Measurements from ENCODE around the gene DGKQ. TPM values are rescaled to one million over a fixed set of nuclear protein-coding genes. Genes with fewer than 3 reads are reported as not detected.
A peak's percentile ranks its signal among the peaks of the same experiment; 100 is the strongest.
"Not testable (repeated sequence)": the region's sequence is repeated elsewhere in the genome, so short reads cannot be mapped to it uniquely, and the experiment has no call there.

The DGKQ gene
- total RNA-seq, 2 donors from 2014 or later, result 5.1 to 5.6 TPM

DNA sequence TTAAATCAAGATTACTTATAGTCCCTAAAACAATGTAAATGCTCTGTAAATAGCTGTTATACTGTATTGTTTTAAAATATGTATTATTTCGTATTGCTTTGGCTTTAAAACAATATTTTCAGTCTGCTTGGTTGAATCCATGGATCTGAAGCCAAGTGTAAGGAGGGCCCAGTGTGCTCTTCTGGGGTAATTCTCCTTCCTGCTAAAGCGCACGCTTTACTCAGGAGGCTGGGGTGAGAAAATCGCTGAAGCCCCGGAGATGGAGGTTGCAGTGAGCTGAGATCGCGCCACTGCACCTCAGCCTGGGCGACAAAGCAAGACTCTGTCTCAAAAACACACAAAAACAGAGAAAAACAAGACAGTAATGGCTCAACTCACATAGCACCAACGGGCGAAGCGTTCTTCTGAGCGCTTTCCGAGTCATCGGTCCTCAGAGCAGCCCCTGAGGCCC, 13.1 kb upstream of the DGKQ start:
- ATAC-seq, result peak; percentile 4 to 22
- no peak for DNase-seq
- intact Hi-C loops (cut with DNase I), result no loop called here

DNA sequence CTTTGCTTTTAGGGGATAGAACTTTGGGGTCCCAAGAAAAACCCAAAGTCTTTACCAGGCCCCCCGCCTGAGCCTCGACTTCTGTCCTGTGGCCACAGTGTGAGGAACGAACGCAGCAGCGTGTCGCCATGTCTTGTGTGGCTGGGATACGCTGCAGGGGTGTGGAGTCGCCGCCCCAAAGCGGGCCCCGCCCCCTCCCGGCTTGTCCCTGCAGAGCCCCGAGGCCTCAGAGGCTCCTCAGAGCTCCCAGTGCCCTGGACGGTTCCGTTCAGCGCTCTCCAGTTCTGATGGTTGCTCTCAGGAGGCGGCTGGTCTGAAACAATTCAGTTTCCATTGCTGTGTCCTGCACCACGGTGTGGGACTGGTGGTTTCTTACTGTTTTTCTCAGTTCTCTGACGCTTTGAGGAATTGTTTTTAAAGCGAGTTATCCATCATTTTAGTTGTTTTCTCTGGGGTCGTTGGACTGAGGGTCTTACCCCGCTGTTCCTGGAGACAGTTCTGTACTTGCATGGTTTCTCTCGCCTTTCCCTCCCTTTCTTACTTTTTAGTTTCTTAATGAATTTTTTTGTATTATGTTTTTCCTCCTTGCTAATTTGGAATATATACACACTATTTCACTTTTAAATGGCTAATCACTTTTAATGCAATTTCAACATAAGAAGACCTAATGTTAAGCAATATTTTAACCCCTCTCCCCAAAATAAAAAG, 11.9 kb upstream of the DGKQ start:
- peak; percentile 62 to 66 for ATAC-seq
- DNase-seq, result peak; percentile 82
- intact Hi-C loops (cut with DNase I), result no loop called here

DNA sequence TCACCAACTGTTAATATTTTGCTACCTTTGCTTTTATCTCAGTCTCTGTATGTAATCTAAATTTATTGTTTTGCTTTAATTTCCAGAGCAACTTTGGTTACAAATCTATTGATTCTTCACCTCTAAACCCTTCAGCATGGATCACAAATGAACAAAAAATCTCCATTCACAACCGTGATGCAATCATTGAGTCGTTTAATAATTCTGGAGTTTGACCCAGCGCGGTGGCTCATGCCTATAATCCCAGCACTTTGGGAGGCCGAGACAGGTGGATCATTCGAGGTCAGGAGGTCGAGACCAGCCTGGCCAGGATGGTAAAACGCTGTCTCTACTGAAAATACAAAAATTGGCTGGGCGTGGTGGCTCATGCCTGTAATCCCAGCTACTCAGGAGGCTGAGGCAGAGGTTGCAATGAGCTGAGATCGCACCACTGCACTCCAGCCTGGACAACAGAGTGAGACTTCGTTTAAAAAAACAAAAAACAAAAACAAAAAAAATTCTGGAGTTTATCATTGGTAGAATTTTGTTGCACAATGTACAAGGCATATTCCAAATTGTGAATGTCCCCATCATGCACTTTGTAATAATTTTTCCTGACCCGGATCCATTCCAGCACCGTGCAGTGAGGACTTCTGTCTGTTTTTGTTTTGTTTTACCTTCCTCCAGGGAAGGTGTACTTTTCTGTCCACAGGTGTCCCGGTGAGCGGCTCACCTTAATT, 11.1 kb upstream of the DGKQ start:
- no peak for ATAC-seq
- no peak for DNase-seq
- intact Hi-C loops (cut with DNase I), result no loop called here

DNA sequence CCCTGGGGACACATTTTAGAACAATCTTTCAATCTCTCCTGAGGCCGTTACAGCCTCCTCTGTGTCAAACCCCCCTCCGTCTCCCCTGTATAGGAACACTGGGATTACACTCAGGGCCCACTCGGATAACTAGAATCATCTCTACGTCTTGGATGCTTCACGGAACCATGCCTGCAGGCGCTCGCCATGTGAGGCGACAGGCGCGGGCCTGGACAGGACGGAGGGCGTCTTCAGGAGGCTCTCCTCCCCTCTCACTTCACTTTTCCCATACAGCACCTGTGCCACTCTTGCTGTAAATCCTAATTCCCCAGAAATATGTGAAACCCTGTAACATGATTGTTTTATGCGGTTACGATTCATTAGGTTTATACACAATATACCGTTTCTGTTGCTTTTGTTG, 9.4 kb upstream of the DGKQ start:
- ATAC-seq, result no peak
- intact Hi-C loops (cut with DNase I), result no loop called here
- no peak for DNase-seq

DNA sequence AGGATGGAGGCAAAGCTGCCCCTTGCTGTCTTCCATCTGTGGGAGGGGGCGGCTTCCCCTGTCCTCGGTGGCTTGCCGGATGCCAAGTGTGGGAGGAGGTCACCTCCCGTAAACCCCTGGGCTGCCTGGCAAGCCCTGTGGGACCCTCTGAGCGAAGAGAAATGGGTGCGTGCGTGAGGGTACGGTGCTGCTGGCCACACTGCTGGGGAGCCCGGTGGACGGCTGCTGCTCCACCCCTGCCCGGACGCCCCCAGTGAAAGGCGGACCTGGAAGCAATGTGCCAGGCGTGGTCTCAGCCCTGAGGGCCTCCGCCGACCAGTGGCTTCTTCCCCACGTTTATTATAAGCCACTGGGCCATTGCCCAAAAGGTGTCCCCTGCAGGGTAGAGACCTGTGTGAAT, 8.9 kb upstream of the DGKQ start:
- no peak for DNase-seq
- ATAC-seq, result no peak
- intact Hi-C loops (cut with DNase I), result no loop called here

DNA sequence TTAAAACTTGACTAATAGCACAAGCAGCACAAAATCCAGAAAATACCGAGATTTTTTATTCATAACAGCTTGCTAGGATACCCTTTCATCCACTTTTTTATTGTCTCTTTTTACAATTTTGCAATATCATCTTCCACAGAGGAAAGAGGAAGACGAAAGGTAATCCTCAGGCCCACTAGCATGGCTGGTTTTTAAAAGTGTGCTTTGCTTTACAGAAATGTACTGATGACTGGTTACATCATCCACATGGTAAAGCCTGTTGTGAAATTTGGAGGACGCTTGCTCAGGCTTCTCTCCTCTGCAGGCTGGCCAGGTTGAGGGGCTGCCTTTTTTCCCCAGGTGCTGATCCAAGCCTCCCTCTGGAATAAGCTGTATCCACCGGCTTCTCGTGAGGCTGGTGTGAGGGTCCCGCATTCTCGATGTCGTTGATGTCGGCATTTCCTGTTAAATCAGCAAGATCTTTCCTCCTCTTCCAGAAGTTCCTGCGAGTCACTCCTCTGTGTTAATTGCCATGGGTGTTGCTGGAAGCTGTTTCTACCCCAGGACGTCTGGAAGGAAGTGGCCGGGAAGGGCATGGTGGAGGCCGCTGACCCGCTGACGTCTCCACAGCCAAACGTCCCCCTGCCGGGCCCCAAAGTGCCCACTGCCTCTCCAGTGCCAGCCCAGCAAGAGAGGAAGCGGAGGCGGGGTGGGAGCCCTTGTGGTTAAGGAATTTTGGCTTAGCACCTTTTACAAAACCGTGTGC, 5.8 kb upstream of the DGKQ start:
- DNase-seq (no peak), ATAC-seq (no peak)
- intact Hi-C loops (cut with DNase I), result no loop called here

DNA sequence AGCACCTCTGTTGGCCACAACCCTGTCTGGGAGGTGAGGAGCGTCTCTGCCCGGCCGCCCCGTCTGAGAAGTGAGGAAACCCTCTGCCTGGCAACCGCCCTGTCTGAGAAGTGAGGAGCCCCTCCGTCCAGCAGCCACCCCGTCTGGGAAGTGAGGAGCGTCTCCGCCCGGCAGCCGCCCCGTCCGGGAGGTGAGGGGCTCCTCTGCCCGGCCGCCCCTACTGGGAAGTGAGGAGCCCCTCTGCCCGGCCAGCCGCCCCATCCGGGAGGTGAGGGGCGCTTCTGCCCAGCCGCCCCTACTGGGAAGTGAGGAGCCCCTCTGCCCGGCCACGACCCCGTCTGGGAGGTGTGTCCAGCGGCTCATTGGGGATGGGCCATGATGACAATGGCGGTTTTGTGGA, 2.6 kb upstream of the DGKQ start:
- intact Hi-C loops (cut with DNase I); DNase-seq; ATAC-seq: not testable (repeated sequence)

DNA sequence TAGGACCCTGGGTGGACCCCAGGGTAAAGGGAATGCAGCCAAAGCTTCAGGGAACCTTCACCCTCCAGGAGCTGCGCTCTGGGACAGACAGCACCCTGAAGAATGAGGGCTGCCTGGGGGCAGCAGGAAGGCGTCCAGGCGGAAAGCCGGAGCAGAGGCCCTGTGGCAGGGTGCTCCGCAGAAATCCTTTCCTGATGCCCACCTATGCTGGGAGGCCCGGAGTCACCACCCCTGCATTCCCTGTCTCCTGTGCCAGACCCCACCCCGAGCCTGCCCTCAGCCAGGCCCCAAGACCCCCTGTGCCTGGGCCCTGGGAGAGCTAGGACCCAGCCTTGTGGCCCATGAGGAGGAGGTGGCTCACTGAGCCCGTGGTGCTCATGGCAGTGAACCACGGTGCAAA, 1.3 kb upstream of the DGKQ start:
- ATAC-seq (no peak), DNase-seq (no peak)
- intact Hi-C loops (cut with DNase I), result loop anchor here in 1 of 2 donors (5.0 kb wide), 1 partner anchor 42 kb away; the partner anchor contains the start of genes GAK and TMEM175

DNA sequence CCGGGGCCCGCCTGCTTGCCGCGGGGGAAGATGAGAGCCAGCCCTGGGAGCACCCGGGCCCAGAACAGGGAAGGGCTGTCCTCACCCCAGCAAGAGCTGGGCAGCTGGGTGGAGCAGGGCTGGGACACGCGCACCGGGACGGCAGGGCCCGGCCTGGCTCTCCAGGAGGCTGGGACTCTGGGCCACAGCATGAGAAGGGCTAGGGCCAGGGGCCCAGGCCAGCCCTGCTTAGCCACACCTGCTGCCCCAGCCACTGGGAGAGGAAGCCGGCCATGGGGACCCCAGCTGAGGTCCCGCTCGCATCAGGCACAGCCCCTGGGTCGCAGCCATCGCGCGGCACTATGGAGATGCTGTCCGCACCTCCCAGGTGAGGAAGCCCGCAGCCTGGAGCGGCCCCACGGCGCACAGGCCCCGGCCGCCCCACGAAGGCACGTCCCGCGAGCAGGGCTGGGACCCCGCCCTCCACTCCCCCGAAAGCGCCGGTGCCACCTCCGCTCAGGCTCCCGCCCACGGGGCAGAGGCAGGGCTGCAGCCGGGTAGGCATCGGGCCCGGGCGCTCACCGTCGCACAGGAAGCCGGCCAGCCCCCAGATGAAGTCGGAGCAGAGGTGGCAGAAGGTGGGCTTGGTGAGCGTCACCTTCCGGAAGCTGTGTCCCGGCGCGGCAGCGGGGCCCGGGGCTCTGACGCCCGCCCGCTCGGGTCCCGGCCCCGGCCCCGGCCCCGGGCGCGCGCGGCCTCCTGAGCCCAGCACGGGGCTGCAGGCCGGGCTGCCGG, 531 bp downstream of the DGKQ start:
- intact Hi-C loops (cut with DNase I), result loop anchor here in 1 of 2 donors (5.0 kb wide), 1 partner anchor 41 kb away; the partner anchor contains the start of genes GAK and TMEM175
- ATAC-seq (peak; percentile 10 to 26), DNase-seq (peak; percentile 52)

DNA sequence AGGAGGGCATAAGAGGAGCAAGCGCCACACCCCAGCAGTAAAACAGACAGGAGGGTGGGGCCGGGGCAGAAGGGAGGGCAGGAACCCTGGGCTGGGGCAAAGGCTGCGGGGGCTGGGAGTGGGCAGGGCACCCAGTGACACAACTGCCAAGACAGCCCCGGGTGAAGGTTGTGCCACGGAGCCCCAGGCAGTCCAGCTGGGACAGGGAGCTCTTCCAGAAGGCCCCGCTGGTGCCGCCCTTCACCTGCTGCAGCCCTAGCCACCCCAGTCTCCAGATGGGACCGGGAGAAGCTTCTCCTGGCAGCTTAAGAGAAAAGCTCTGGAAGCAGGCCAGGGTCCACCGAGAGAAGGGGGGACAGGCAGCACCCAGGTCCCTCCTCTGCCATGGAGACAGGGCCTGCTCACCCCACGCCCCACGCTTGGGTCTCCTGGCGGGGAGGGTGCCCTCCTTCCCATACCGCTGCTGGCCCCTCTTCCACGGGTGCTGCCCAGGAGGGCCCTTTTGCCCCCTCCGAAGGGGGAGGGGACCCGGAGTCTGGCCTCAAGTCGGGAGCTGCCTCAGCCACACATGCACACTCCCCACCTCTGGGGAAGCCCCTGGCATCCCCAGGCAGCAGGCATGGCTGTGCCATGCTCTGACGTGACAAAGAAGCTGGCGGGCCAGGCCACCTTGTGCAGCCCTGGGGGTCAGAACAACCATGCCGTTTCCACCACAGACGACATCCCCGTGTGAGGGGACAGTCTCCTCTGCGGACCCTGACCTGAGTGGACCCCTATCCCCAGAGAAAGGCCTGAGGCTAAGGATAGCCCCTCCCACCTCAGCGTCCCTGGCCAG, 1.5 kb downstream of the DGKQ start:
- ATAC-seq, result no peak
- DNase-seq, result no peak
- intact Hi-C loops (cut with DNase I), result loop anchor here in 1 of 2 donors (5.0 kb wide), 1 partner anchor 40 kb away; the partner anchor contains the start of genes GAK and TMEM175

DNA sequence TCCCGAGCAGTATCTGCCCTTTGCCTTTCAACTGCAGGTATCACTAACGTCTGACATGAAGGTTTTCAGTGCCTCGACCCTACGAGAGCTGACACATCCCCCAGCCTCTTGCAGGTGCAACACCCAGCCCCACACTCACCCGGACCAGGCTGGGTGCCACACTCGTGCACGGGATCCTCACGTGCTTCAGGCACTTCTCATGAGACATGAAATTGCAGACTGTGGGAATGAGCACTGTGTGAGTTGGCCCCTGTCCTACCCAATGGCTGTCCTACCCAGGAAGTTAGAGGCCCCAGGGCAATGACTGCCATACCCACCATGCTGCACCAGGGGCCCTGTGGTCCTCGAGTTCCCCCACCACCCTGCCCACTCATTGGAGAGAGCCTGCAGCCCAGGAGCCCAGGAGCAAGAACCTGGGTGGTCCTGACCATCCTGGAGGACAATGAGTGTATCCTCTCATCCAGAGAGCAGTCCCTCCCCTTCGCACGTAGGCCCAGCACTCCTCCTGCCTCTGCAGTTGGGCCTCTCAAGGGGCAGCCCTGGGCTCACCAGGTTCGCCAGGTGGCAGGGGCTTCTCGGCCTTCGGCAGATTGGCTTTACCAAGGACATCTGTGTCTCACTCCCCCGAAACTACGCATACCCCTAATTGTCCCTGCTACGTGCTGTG, 2.4 kb downstream of the DGKQ start:
- ATAC-seq (no peak), DNase-seq (no peak)
- intact Hi-C loops (cut with DNase I), result loop anchor here in 1 of 2 donors (5.0 kb wide), 1 partner anchor 39 kb away; the partner anchor contains the start of genes GAK and TMEM175

DNA sequence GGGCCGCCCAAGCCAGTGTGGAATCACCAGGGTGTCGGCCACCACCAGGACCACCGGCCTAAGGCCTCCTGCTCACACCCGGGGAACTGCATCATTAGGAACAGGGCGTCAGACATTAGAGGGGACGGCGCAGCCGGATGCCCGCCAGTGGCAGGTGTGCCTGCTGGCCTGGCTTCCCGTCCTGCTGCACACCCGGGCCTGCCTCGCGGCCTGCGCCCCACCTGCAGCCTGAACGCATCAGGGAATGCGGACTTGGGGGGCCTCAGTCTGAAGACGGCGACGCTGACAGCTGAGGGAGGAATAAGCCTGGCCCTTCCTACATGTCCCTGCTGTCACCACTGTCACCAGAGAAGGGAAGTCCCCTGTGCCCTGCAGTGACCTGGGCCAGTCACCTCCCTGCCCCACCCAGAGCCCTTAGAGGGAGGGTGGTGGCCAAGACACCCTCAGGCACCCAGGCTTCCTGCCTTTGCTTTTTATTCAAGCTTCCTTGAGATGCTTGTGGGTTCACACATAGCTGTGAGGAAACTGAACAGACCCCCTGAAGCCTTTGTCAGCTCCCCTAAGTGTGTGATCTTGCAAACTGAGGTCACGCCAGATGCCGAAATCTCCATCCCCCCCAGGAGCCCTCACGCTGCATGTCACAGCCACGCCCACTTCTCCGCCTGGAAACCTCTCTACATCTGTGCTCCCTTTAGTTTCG, 3.2 kb downstream of the DGKQ start:
- ATAC-seq, result no peak
- DNase-seq, result no peak
- intact Hi-C loops (cut with DNase I), result loop anchor here in 1 of 2 donors (5.0 kb wide), 1 partner anchor 38 kb away; the partner anchor contains the start of genes GAK and TMEM175

DNA sequence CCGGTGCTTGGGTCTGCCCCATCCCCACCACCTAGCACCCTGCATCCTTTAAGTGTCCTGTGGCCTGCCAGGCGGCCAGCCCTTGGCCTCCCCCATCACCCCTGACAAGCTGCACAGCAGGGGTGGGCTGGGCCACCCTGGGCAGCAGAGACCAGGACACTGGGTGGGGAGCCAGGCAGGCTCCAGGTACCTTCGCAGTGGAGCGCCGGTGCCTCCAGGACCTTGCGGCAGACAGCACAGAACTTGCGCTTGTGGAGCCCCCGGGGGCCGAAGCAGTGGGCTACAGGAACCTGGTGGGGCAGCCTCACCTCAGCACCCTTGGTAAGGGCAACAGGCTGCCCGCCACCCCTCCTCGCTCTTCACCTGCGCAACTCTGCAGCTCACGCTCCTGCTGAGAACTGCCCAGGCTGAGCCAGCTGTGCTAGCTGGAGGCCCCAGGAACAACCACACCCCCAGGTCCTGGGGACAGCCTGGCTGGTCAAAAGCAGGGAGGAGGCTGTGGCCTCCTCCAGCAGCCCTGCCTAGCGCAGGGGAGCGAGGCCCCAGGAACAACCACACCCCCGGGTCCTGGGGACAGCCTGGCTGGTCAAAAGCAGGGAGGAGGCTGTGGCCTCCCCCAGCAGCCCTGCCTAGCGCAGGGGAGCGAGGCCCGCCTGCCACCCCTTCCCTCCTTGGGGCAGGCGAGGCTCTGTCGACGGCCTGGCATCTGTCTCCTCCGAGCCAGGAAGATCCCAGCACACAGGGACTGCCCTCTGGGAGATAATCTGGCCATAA, 4.6 kb downstream of the DGKQ start:
- no peak for ATAC-seq
- intact Hi-C loops (cut with DNase I), result no loop called here
- DNase-seq, result no peak

DNA sequence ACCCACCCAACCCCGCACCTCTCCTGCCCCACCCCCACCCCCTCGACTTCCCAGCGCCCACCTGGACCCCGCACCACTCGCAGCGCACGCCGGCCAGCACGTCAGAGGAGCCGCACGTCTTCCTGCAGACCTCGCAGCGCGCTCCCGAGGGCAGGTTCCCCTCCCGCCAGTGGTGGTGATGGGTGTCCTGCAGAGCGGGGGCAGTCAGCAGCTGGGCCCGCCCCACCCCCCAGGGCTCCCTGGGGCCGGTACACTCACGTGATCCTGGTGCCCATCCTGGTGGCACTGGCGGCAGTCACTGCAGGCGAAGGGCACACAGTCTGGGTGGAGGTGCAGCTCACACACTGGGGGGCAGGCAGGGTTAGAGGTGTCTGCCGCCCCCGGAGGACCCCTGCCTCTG, 5.1 kb downstream of the DGKQ start:
- intact Hi-C loops (cut with DNase I), result no loop called here
- ATAC-seq, result no peak
- DNase-seq, result no peak

DNA sequence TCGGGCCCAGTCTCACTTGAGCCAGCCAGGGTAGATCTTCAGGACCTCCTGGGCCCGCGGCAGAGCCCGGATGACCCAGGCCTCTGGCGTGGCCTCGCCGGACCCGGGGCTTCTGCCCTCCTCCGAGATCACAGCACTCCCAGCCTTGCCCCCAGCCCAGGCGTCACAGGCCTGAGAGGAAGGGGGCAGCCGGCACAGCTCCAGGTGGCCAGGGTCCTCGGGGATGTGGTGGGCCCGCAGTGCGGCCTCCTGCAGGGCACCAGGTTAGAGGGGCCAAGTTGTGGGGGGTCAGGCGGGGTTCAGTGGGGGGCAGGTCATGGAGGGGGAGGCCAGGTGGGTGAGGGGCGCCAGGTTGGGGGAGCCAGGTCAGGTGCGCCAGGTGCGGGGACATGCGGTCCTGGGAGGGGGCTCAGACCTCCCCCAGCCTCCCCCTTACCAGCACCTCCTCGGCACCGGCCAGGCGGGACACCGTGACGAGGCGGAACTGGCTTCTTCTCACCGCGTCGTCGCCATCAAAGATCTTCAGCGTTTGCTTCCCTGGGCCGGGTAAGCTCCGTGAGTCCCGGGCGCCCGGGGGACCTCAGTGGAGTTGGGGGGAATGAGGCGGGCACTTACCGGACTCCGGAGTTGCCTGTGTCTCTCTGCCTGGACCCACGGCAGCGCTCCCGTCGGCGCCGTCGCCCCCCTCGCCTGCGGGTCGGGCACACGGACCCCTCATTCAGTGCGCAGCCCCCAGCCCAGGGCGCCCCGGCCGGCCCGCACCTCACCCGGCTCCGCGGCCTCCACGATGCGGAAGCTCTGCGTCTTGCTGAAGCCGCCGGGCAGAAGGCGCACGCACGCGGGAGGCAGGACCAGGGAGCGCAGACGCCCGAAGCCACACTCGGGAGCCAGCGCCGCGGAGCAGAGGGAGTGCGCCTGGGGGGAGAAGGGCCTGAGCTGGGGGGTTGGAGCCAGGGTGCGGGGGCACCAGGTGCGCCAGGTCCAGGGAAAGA, 6.0 kb downstream of the DGKQ start:
- intact Hi-C loops (cut with DNase I), result no loop called here
- no peak for ATAC-seq
- no peak for DNase-seq

Data from left cardiac atrium (tissue), 4 donors.